ENCODE measurements around the gene ABCF1. TPM values are rescaled to one million over a fixed set of nuclear protein-coding genes. Genes with fewer than 3 reads are reported as not detected.

Gene ABCF1
- total and polyA plus RNA-seq, 9 of the 15 experiments (the other 6 are each of a cell fraction or from before 2014, with no cell fraction given) = 41.6 to 193 (median 102) TPM

- TF ChIP-seq ZNF318 (IDR thresholded peaks at IDR 0.05; ENCODE audit: borderline replicate concordance in 1 of 2, low read depth in 1 of 2) (peak in 1 of 2 experiments; percentile 58; a peak in 1 of 4 replicates), ARID2 (IDR thresholded peaks at IDR 0.05) (0 out of 2 replicates have a peak, but pooled peaks have one; percentile 42), ZNF354B (CRISPR knock-in tag; IDR thresholded peaks at IDR 0.05) (no peak), PTRF (tag; IDR thresholded peaks at IDR 0.05) (no peak), CUX1 (CRISPR knock-in tag; IDR thresholded peaks at IDR 0.05) (no peak), ZNF518B (CRISPR knock-in tag; IDR thresholded peaks at IDR 0.05) (no peak), ZNF24 (IDR thresholded peaks at IDR 0.05) (no peak), TARDBP (IDR thresholded peaks at IDR 0.05) (no peak; the same call in 1 of the 2 replicates), TBL1XR1 (IDR thresholded peaks at IDR 0.05; ENCODE audit: low read length in 2 of 2) (peak in 1 of 2 experiments; percentile 50; a peak in 2 of 4 replicates)
Observed at GRCh38 chr6:30556906-30557682, 14.1 kb upstream of the ABCF1 start, which contains the start of gene PRR3 (continued).

Data from K562 (cell line).